ENCODE results near the gene ARHGAP18.

ARHGAP18 gene

DNA sequence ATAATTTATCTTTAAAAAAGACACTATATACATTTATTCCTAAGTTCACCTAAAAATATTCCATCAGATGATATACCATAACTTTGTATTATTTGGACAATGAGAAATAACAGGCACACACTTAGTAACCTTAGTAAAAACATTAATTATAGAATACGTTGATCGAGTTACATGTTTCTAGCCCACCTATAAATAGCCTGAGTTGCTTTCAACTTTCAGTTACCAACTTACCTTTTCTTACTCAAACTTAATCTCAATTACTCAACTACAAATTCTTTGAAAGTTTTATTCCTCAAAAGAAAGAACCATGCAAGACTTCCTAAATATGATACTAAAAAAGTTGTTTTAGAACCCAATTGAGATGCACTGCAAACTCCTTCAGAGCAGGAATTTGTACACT is 12.2 kb downstream of the ARHGAP18 start:
- Histone ChIP-seq H4K20me1 (ENCODE audit: low read depth, low read length) (no peaks in the 10 kb centered on the region), H3K36me3 (ENCODE audit: low read length) (no peaks in the 10 kb centered on the region), H3K27ac (ENCODE audit: low read depth, low read length) (no peak overlapping the region), H3K79me2 (ENCODE audit: insufficient read depth, low read length) (no peaks in the 10 kb centered on the region), H3K9me3 (ENCODE audit: insufficient read depth, low read length) (no peaks in the 10 kb centered on the region), H3K9me2 (replicated peaks; ENCODE audit: insufficient read depth, low read length) (no peaks in the 10 kb centered on the region), H3K27me3 (ENCODE audit: low read length) (no peaks in the 10 kb centered on the region), H3F3A (ENCODE audit: insufficient read depth) (no peaks in the 10 kb centered on the region), H3K4me2 (ENCODE audit: low read depth, low read length, poor library complexity, severe bottlenecking) (no peak overlapping the region), H2AFZ (ENCODE audit: low read depth, low read length, severe bottlenecking) (no peak overlapping the region), H3K4me3 (ENCODE audit: insufficient read depth, low read length, poor library complexity, severe bottlenecking) (no peak overlapping the region), H3K9ac (ENCODE audit: low read length) (no peak overlapping the region)
- TF ChIP-seq EZH2phosphoT487 (conservative IDR thresholded peaks at IDR 0.05; ENCODE audit: low read length) (no peak), CTCF (IDR thresholded peaks at IDR 0.05; ENCODE audit: insufficient read depth, low read length, poor library complexity, severe bottlenecking) (no peak)

DNA sequence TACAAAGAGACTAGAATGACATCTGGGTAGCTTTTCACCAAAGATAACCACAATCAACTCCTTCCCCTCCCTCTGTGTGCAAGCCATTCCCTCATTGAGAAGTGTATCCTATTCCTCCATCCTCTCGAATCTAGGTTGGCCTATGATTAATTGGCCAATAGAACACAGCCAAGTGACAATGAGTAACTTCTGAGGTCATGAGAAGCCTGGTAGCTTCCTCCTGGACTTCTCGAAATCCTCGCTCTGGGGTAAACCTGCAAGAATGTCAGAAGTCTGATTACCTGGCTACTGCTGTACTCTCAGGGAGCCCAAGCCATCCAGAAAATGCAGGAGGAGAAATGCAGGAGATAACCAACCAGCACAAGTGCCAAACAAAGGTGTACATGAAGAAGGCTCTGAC is 13.1 kb downstream of the ARHGAP18 start:
- TF ChIP-seq EZH2phosphoT487 (conservative IDR thresholded peaks at IDR 0.05; ENCODE audit: low read length) (no peak), CTCF (IDR thresholded peaks at IDR 0.05; ENCODE audit: insufficient read depth, low read length, poor library complexity, severe bottlenecking) (no peak)
- Histone ChIP-seq H3K27me3 (ENCODE audit: low read length) (no peaks in the 10 kb centered on the region), H3K9me2 (replicated peaks; ENCODE audit: insufficient read depth, low read length) (no peaks in the 10 kb centered on the region), H3K27ac (ENCODE audit: low read depth, low read length) (no peak overlapping the region), H3K9ac (ENCODE audit: low read length) (no peak overlapping the region), H3K9me3 (ENCODE audit: insufficient read depth, low read length) (no peaks in the 10 kb centered on the region), H3K79me2 (ENCODE audit: insufficient read depth, low read length) (no peaks in the 10 kb centered on the region), H3K36me3 (ENCODE audit: low read length) (no peaks in the 10 kb centered on the region), H3K4me2 (ENCODE audit: low read depth, low read length, poor library complexity, severe bottlenecking) (no peak overlapping the region), H3F3A (ENCODE audit: insufficient read depth) (no peaks in the 10 kb centered on the region), H4K20me1 (ENCODE audit: low read depth, low read length) (no peaks in the 10 kb centered on the region), H2AFZ (ENCODE audit: low read depth, low read length, severe bottlenecking) (no peak overlapping the region), H3K4me3 (ENCODE audit: insufficient read depth, low read length, poor library complexity, severe bottlenecking) (no peak overlapping the region)

DNA sequence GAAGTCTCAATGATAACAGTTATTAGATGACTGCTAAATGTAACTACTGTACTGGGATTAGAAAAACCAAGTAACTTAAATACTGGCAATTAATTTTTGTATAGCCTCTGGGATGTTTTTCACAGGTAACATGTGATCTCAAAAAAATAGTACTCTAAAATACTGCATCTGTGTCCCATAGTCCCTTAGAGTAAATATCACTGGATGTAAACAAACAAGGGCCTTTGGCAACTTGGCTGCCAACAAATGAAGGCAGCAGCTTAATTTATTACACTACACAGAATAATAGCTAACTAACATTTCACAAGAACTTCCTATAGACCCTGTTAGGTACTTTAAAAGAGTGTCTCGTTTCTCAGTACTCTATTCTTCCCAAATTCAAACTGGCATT is 14.0 kb downstream of the ARHGAP18 start:
- no peaks in the 10 kb centered on the region for H3K36me3 ChIP-seq (ENCODE audit: low read length)
- no peak overlapping the region for H3K4me2 ChIP-seq (ENCODE audit: low read depth, low read length, poor library complexity, severe bottlenecking)
- H3F3A ChIP-seq (ENCODE audit: insufficient read depth), result no peaks in the 10 kb centered on the region
- H3K9ac ChIP-seq (ENCODE audit: low read length), result no peak overlapping the region
- no peak overlapping the region for H3K27ac ChIP-seq (ENCODE audit: low read depth, low read length)
- H3K4me3 ChIP-seq (ENCODE audit: insufficient read depth, low read length, poor library complexity, severe bottlenecking), result no peak overlapping the region
- H2AFZ ChIP-seq (ENCODE audit: low read depth, low read length, severe bottlenecking), result no peak overlapping the region
- TF ChIP-seq CTCF (IDR thresholded peaks at IDR 0.05; ENCODE audit: insufficient read depth, low read length, poor library complexity, severe bottlenecking) (no peak), EZH2phosphoT487 (conservative IDR thresholded peaks at IDR 0.05; ENCODE audit: low read length) (no peak)
- H3K9me2 ChIP-seq (replicated peaks; ENCODE audit: insufficient read depth, low read length), result no peaks in the 10 kb centered on the region
- no peaks in the 10 kb centered on the region for H3K9me3 ChIP-seq (ENCODE audit: insufficient read depth, low read length)
- H3K79me2 ChIP-seq (ENCODE audit: insufficient read depth, low read length), result no peaks in the 10 kb centered on the region
- no peaks in the 10 kb centered on the region for H4K20me1 ChIP-seq (ENCODE audit: low read depth, low read length)
- no peaks in the 10 kb centered on the region for H3K27me3 ChIP-seq (ENCODE audit: low read length)

Measured in SU-DHL-6 (cell line).